SHP77 (cell line): ENCODE data around the gene EPHB3.

ENCODE experiments used
- DNase-seq, 2 experiments: peaks; one replicate each; lab custom pipeline; 2025; lab: John Stamatoyannopoulos, UW

The EPHB3 gene

GRCh38 chr3:184581331-184581855 is 19.8 kb downstream of the EPHB3 start:
- no peak for DNase-seq

GRCh38 chr3:184582646-184583577 is 21.3 kb downstream of the EPHB3 start:
- peak; percentile 22 to 62 for DNase-seq

DNA sequence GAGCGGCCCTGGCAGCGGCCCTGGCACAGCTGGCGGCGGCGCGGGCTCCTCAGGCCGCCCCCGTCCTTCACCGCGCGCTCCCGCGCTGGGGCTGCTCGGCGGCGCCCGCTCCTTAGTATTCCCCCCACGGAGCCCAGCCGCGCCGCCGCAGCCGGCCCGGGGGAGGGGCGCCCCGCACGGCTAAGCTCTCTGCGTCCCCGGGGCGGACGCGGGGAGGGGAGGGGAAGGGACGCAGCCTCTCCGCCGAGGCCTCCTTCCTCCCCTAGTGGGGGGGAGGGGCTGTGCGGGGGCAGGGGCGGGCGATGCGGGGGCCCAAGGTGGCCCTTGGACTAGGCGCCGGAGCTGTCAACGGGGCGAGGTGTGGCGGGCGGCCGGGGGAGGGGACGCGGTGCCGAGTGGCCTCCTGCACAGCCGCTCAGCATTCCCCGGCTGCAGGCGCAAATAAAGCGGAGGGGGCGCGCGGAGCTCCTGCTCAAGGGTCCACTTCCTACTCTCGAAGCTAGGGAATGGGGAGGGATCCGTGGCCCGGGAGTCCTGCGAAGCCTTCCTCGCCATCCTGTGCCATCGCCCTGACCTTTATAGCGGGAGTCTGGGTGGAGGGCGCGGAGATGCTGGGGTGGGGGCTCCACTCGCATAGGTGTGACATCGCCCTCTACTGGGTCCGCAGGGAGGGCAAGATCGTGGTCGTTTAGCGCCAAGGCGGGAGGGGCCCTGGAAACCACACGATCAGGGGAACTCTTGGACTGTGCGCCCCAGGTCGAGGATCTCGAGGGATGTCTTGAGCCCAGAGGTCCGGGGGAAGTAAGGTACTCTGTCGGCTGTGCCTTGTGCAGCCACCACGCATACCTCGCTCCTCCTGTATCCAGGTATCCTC is 22.2 kb downstream of the EPHB3 start:
- DNase-seq, result peak in 1 of 2 experiments; percentile 26

DNA sequence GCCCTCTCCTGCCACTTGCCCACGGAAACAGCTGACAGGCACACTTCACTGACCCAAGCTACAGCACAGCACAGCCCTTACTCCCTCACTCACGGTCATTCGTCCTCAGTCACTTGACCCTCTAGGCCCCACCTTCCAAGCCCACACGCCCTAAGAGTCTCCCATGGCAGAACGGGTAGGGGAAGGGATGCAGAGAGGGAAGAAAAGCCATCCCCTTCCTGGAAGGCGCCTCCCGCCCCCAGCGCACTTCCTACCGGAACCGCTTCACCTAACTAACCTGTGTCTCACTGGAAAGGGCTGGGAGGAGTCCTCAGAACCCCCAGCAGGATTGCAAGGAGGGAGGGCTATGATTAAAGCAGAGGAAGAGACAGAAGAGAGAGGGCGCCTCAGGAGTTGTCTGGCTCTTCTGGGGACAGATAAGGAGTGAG is 22.9 kb downstream of the EPHB3 start:
- no peak for DNase-seq

DNA sequence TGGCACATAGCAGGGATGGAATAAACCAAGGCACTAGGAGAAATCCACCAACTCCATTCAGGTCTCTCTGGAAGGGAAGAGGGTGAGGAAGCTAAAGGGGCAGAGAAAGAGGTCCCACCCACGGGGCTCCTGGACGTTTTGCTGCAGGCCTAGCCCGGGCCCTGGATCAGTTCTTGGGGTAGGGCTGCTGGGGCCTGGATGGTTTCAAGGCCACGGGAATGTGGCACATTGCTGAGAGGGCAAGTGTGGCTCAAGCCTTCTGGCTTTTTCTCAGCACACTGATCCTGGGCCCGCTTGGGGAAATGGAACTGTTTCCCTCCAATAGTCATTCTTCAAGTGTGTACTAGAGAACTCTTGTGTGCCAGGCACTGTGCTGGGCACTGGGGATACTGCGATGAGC is 24.0 kb downstream of the EPHB3 start:
- DNase-seq, result no peak

- DNase-seq, result no peak
These were observed 25.3 kb downstream of the EPHB3 start for GRCh38 chr3:184586851-184587250.

DNA sequence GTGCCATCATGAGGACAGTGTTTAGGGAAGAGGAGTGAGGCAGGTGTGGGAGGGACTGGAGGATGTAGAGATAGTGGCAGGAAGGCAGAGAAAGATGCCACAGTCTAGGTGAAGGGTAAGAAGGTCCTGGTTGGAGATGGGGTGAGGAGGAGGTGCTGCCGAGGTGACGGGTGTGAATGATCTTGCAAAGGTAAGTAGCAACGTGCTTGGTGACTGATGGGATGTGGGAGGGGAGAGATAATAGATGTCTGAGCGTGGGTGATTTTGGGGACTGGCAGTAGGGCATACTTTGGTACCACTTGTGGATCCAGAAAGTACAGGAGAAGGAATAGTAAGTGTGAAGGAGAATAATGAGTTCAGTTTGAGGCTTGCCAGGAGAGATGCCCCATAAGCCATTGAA is 27.2 kb downstream of the EPHB3 start:
- no peak for DNase-seq

- DNase-seq, result no peak
These were observed 29.2 kb downstream of the EPHB3 start for GRCh38 chr3:184590795-184591194.

GRCh38 chr3:184591789-184592188 is 30.2 kb downstream of the EPHB3 start:
- DNase-seq, result no peak

- no peak for DNase-seq
These were observed 31.0 kb downstream of the EPHB3 start for GRCh38 chr3:184592371-184593219.

DNA sequence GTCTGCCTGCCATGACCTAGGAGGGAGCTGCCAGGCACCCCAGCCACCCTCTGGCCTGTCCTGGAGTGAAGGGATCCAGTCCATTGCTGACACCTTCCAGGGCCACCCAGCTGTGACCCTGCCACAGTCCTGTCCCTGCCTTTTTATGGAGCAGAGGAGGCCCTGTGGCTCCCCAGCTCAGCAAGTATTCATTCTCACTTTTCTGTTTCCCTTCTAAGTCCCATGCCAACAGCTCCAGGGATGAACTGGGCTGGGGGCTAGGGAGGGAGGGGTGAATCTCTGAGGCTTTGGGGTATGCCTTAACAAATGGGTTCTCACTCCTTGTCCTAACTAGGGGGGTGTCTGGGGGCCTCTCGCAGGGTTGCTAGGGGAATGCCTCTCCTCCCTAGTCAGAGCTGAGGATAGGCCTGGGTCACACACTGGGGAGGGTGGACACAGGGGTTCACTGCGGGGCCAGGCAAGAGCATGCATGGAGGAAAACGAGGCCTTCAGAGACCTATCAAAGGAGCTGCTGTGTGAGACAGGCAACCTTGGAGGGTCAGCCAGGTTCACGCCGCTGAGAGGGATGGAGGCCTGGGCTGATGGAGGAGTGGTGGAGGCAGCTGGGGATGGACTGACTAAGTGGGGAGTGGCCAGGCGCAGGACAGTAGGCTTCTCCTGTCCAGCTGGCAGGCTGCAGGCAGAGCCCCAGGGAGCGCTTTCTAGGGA is 31.8 kb downstream of the EPHB3 start:
- DNase-seq, result no peak

- DNase-seq, result no peak
These were observed 32.3 kb downstream of the EPHB3 start for GRCh38 chr3:184593928-184594303.

DNA sequence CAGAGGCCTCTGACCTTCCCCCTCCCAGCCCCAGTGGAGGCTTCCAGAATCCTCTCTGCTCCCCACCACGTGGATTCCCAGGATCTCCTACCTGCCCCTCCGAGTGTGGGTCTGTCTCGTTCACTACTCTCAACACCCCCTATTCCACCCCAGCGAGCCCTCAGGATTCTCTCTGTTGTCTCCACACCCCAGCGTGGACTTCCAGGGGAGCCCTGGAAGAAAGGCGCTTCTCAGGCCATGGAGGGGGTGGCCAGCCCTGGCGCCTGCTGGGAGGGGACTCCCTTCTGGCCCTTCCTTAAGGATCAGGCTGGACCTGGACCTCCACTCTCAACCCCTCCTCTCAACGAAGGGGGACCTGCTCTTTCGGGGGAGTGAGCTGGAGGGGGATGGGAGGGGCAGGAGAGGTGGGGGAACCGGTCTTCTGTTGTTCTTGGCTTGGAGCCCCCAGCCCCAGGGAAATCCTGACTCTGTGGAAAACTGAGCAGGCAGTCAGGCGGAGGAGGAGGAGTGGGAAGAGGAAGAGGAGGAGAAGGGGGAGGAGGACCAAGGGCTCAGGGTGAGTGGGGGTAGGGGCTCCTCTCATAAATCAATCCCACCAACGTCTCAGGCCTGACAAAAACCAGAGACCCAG is 32.9 kb downstream of the EPHB3 start:
- DNase-seq, result no peak

DNA sequence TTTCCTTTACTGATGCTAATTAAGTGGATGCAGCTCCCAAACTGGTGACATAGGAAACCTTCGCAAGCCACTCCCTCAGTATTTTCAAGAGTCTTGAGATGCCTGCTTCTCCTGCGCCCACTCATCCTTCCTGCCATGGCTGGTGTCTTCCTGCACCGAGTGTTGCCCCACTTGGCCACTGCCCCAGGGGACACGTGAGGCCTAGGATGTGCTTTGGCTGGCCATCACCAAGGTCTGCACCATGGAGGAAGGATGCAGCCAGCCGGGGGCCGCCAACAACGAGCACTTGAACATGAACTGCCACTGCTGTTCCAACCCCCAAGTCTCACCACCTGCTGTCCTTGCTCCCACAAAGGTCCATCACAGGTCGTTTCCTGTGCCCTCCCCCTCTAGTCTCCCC is 34.1 kb downstream of the EPHB3 start:
- DNase-seq, result no peak

DNA sequence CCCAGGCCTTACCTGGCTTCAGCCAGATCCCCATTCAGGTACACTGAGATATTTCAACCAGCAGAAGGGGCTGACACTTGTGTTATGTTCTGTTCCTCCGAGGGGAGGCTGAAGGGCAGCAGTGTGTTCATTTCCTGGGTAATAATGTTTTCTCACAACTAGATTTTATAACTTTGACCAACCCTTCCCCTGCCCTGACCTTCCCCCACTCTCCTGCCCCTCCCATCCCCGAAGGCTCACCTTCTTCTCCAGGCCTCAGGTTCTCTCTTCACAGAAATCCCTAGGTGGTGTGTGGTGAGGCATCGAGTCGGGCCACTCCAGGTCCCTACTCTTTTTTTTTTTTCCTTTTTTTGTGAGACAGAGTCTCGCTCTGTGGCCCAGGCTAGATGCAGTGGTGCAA is 34.6 kb downstream of the EPHB3 start:
- DNase-seq, result no peak

- no peak for DNase-seq
These were observed 35.4 kb downstream of the EPHB3 start for GRCh38 chr3:184596886-184597575.

- no peak for DNase-seq
These were observed 36.4 kb downstream of the EPHB3 start for GRCh38 chr3:184597829-184598573.

- DNase-seq, result no peak
These were observed 37.0 kb downstream of the EPHB3 start for GRCh38 chr3:184598574-184598927.

DNA sequence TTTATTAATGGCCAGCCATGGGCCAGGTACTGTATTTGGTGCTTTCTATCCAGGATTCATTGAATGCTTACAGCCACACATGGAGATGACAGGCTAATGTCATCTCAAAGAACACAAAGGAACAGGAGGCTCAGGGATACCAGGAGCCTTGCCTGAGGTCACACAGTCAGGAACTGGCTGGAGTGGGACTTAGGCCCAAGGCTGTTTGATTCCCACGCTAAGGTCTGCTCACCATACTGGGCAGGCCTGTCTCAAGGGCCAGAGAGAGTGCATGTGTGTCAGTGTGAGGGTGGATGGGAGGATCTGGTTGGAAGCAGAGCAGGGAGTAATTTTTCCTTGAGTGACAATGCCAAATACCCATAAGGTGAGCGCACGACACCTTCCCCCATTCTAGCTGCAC is 37.6 kb downstream of the EPHB3 start:
- DNase-seq, result no peak
